GM20000 (cell line): ENCODE data around the gene SOCS1.

Source experiments
- DNase-seq: peaks from one replicate; pipeline ENCODE4 v3.0.0; 2012; ENCODE audit warnings: low spot score
- CTCF ChIP-seq: IDR thresholded peaks from 2 replicates; pipeline ENCODE4 v1.5.1; 2012; ENCODE audit warnings: mild to moderate bottlenecking, control low read depth; ENCODE audit errors: extremely low read depth, missing control alignments

The SOCS1 gene

GRCh38 chr16:11242658-11243057, 13.3 kb downstream of the SOCS1 start:
- TF ChIP-seq CTCF = no peak
- DNase-seq = no peak

GRCh38 chr16:11241480-11242204, 14.4 kb downstream of the SOCS1 start:
- TF ChIP-seq CTCF = no peak
- no peak for DNase-seq

GRCh38 chr16:11240636-11241473, 15.1 kb downstream of the SOCS1 start:
- TF ChIP-seq CTCF = no peak
- DNase-seq = no peak

- TF ChIP-seq CTCF = no peak
- DNase-seq = no peak
Measured at GRCh38 chr16:11239644-11240632, 16.1 kb downstream of the SOCS1 start.

- TF ChIP-seq CTCF = no peak
- no peak for DNase-seq
Measured at GRCh38 chr16:11238272-11239202, 17.5 kb downstream of the SOCS1 start.

- DNase-seq = no peak
- TF ChIP-seq CTCF = no peak
Measured at GRCh38 chr16:11236461-11237254, 19.3 kb downstream of the SOCS1 start.
